Caco-2 (cell line): ENCODE data around the gene ZBED4. TPM values are rescaled to one million over a fixed set of nuclear protein-coding genes. Genes with fewer than 3 reads are reported as not detected.

ENCODE experiments used
- BruUV-seq: library from RNA; stranded (reverse); fragments of 400-500 nt; replicated peaks from 2 replicates; lab custom pipeline; 2021; lab: Mats Ljungman, UMichigan
- CTCF ChIA-PET: fragments of 300-600 bp; sonication (Branson Sonifier 250); formaldehyde crosslinking; loops from one replicate; lab custom pipeline; 2022; ENCODE audit warnings: antibody characterized with exemption; lab: Charles Lee
- POLR2A ChIA-PET: fragments of 300-600 bp; sonication (Branson Sonifier 250); formaldehyde crosslinking; loops from one replicate; lab custom pipeline; 2022; ENCODE audit warnings: antibody characterized with exemption; lab: Charles Lee
- DNase-seq, 2 experiments: peaks; one replicate each; pipeline versions ENCODE4 v3.0.0 to v3.0.0-alpha.2; 2020 to 2022
- H3K27me3 ChIP-seq: replicated peaks from 2 replicates; pipeline ENCODE4 v1.6.0; 2011; ENCODE audit warnings: low read length; ENCODE audit not compliant: control insufficient read depth, insufficient read depth
- H3K36me3 ChIP-seq: 2 replicates; pipeline ENCODE4 v1.5.1; 2011; ENCODE audit warnings: low read length; ENCODE audit not compliant: control insufficient read depth, insufficient read depth
- H3K4me1 ChIP-seq: fragments of 250-450 bp; sonication (Bioruptor Pico); 2 replicates; pipeline ENCODE4 v1.5.1; 2020; ENCODE audit warnings: mild to moderate bottlenecking
- H3K4me3 ChIP-seq: 2 replicates; pipeline ENCODE4 v1.5.1; 2011; ENCODE audit warnings: low read depth, mild to moderate bottlenecking, control low read depth, low read length
- H3K9me3 ChIP-seq: fragments of 250-450 bp; sonication (Bioruptor Pico); 2 replicates; pipeline ENCODE4 v1.5.1; 2020; ENCODE audit warnings: mild to moderate bottlenecking, moderate library complexity
- H3K27ac Mint-ChIP-seq: one replicate; pipeline ENCODE4 v1.8.0; 2022; ENCODE audit warnings: mixed read lengths; ENCODE audit not compliant: unreplicated experiment
- H3K27me3 Mint-ChIP-seq: one replicate; pipeline ENCODE4 v1.8.0; 2022; ENCODE audit warnings: mixed read lengths; ENCODE audit not compliant: insufficient read depth, unreplicated experiment
- H3K36me3 Mint-ChIP-seq: one replicate; pipeline ENCODE4 v1.8.0; 2022; ENCODE audit warnings: mild to moderate bottlenecking, mixed read lengths; ENCODE audit not compliant: insufficient read depth, unreplicated experiment
- H3K4me1 Mint-ChIP-seq: one replicate; pipeline ENCODE4 v1.8.0; 2022; ENCODE audit warnings: low read depth, mixed read lengths; ENCODE audit not compliant: unreplicated experiment
- H3K4me3 Mint-ChIP-seq: one replicate; pipeline ENCODE4 v1.8.0; 2022; ENCODE audit warnings: mild to moderate bottlenecking, moderate library complexity, mixed read lengths; ENCODE audit not compliant: unreplicated experiment
- H3K9me3 Mint-ChIP-seq: one replicate; pipeline ENCODE4 v1.8.0; 2022; ENCODE audit warnings: mixed read lengths; ENCODE audit not compliant: unreplicated experiment
- CTCF ChIP-seq, 2 experiments: fragments of 200-600 bp in 1 of 2; IDR thresholded peaks; 1 replicate in 1 of 2; 2 replicates in 1 of 2; pipeline versions ENCODE4 v1.5.1 to v1.8.0; 2011 to 2022; ENCODE audit warnings: antibody characterized with exemption in 1 of 2, control low read depth in 1 of 2, inconsistent platforms in 1 of 2, low read depth in 1 of 2, low read length in 1 of 2, mild to moderate bottlenecking in 1 of 2, moderate library complexity in 1 of 2; ENCODE audit not compliant: insufficient read depth in 1 of 2, severe bottlenecking in 1 of 2, unreplicated experiment in 1 of 2
- intact Hi-C: fragments of 100-400 bp; cut with micrococcal nuclease; formaldehyde crosslinking; loops from one replicate; pipeline ENCODE4 v1.10.0; 2022; ENCODE audit not compliant: unreplicated experiment
- total RNA-seq: library from RNA; stranded (reverse); gene quantifications from 2 replicates; pipeline ENCODE4 v1.2.3, GENCODE V29; 2022

ZBED4 gene
- total RNA-seq, 1 experiment from 2014 or later = 17.3 TPM

GRCh38 chr22:49827271-49827852, 26.3 kb upstream of the ZBED4 start:
- Mint-ChIP-seq H3K36me3 (peaks cover 40% of the 10 kb centered on the region), H3K4me1 (peaks cover under 1% of the 10 kb centered on the region), H3K4me3 (peak overlapping the region; percentile 77), H3K9me3 (no peaks in the 10 kb centered on the region), H3K27ac (no peak overlapping the region), H3K27me3 (no peaks in the 10 kb centered on the region)
- no TSS peak for BruUV-seq
- Histone ChIP-seq H3K9me3 (no peaks in the 10 kb centered on the region), H3K4me1 (peaks cover 13% of the 10 kb centered on the region), H3K4me3 (peak overlapping the region; percentile 65), H3K36me3 (peaks cover 6% of the 10 kb centered on the region), H3K27me3 (no peaks in the 10 kb centered on the region)
- POLR2A ChIA-PET = no interaction called here
- no peak for DNase-seq
- CTCF ChIA-PET = no interaction called here
- TF ChIP-seq CTCF (IDR thresholded peaks at IDR 0.05; ENCODE audit: insufficient read depth in 1 of 2, low read depth in 1 of 2, low read length in 1 of 2, severe bottlenecking in 1 of 2, unreplicated experiment in 1 of 2) = no peak
- intact Hi-C loops = no loop called here

- Mint-ChIP-seq H3K4me3 (peak within 1 kb of the TSS; percentile 77), H3K27me3 (no peaks in the 10 kb centered on the region), H3K27ac (peak within 1 kb of the TSS; percentile 70), H3K4me1 (peaks cover 6% of the 10 kb centered on the region), H3K36me3 (peaks cover 33% of the 10 kb centered on the region), H3K9me3 (no peaks in the 10 kb centered on the region)
- Histone ChIP-seq H3K9me3 (no peaks in the 10 kb centered on the region), H3K36me3 (peaks cover 6% of the 10 kb centered on the region), H3K27me3 (no peaks in the 10 kb centered on the region), H3K4me3 (peak within 1 kb of the TSS; percentile 65), H3K4me1 (peaks cover 13% of the 10 kb centered on the region)
- ChIA-PET POLR2A (no interaction called here), CTCF (no interaction called here)
- DNase-seq = peak in 1 of 2 experiments; percentile 68
- BruUV-seq = no TSS peak
- TF ChIP-seq CTCF (IDR thresholded peaks at IDR 0.05; ENCODE audit: insufficient read depth in 1 of 2, low read depth in 1 of 2, low read length in 1 of 2, severe bottlenecking in 1 of 2, unreplicated experiment in 1 of 2) = no peak
- intact Hi-C loops = no loop called here
Observed at GRCh38 chr22:49827853-49828598, 25.6 kb upstream of the ZBED4 start, which contains the start of gene BRD1. TSS of gene BRD1 (minus strand) at chr22:49827873. CDS start at chr22:49824317, 3,556 bp downstream.

- H3K36me3 Mint-ChIP-seq = peaks cover 30% of the 10 kb centered on the region
- no peak overlapping the region for H3K4me3 Mint-ChIP-seq
- POLR2A ChIA-PET = no interaction called here
- Histone ChIP-seq H3K4me1 (peaks cover 17% of the 10 kb centered on the region), H3K36me3 (peaks cover 4% of the 10 kb centered on the region), H3K27me3 (no peaks in the 10 kb centered on the region), H3K4me3 (peak overlapping the region; percentile 65; the same call in 1 of the 2 replicates), H3K9me3 (no peaks in the 10 kb centered on the region)
- CTCF ChIA-PET = no interaction called here
- intact Hi-C loops = no loop called here
- peaks cover 11% of the 10 kb centered on the region for H3K4me1 Mint-ChIP-seq
- H3K27me3 Mint-ChIP-seq = no peaks in the 10 kb centered on the region
- BruUV-seq = no TSS peak
- no peak for DNase-seq
- no peak overlapping the region for H3K27ac Mint-ChIP-seq
- no peak for TF ChIP-seq CTCF (IDR thresholded peaks at IDR 0.05; ENCODE audit: insufficient read depth in 1 of 2, low read depth in 1 of 2, low read length in 1 of 2, severe bottlenecking in 1 of 2, unreplicated experiment in 1 of 2)
- no peaks in the 10 kb centered on the region for H3K9me3 Mint-ChIP-seq
Observed at GRCh38 chr22:49828599-49828965, 25.1 kb upstream of the ZBED4 start.
